OCI-M2 (cell line): ENCODE data around the gene ARRDC1.
"Not testable (repeated sequence)": the region's sequence is repeated elsewhere in the genome, so short reads cannot be mapped to it uniquely, and the experiment has no call there.

ENCODE experiments used
- DNase-seq: peaks from one replicate; lab custom pipeline; 2025; ENCODE audit not compliant: unreplicated experiment; lab: John Stamatoyannopoulos, UW

ARRDC1 gene

GRCh38 chr9:137612741-137613142 lies 7.3 kb downstream of the ARRDC1 start:
- DNase-seq: no peak

GRCh38 chr9:137613259-137613658 lies 7.8 kb downstream of the ARRDC1 start:
- DNase-seq: no peak

GRCh38 chr9:137613738-137614523 lies 8.4 kb downstream of the ARRDC1 start:
- no peak for DNase-seq

- DNase-seq: no peak
Measured at GRCh38 chr9:137614631-137615386, 9.3 kb downstream of the ARRDC1 start.

GRCh38 chr9:137615387-137615871 lies 9.9 kb downstream of the ARRDC1 start:
- no peak for DNase-seq

- DNase-seq: no peak
Measured at GRCh38 chr9:137618105-137619067, 12.9 kb downstream of the ARRDC1 start, which contains the start of gene EHMT1. EHMT1 (plus strand) TSS chr9:137619005; CDS start chr9:137619029, 24 bp downstream.

GRCh38 chr9:137619240-137620047 lies 14.0 kb downstream of the ARRDC1 start:
- no peak for DNase-seq

- DNase-seq: no peak
Measured at GRCh38 chr9:137620048-137620405, 14.5 kb downstream of the ARRDC1 start.

- no peak for DNase-seq
Measured at GRCh38 chr9:137620581-137620980, 15.1 kb downstream of the ARRDC1 start.

- no peak for DNase-seq
Measured at GRCh38 chr9:137621131-137621757, 15.8 kb downstream of the ARRDC1 start.

- DNase-seq: not testable (repeated sequence)
Measured at GRCh38 chr9:137622211-137622610, 16.7 kb downstream of the ARRDC1 start.

- DNase-seq: no peak
Measured at GRCh38 chr9:137626464-137626863, 21.0 kb downstream of the ARRDC1 start.

GRCh38 chr9:137627406-137627805 lies 21.9 kb downstream of the ARRDC1 start:
- DNase-seq: not testable (repeated sequence)

- DNase-seq: no peak
Measured at GRCh38 chr9:137630126-137630525, 24.6 kb downstream of the ARRDC1 start.

- no peak for DNase-seq
Measured at GRCh38 chr9:137630679-137631078, 25.2 kb downstream of the ARRDC1 start.

- DNase-seq: no peak
Measured at GRCh38 chr9:137631345-137632229, 26.1 kb downstream of the ARRDC1 start.

GRCh38 chr9:137632230-137633161 lies 27.0 kb downstream of the ARRDC1 start:
- no peak for DNase-seq

GRCh38 chr9:137634016-137634415 lies 28.5 kb downstream of the ARRDC1 start:
- no peak for DNase-seq
